H1 (cell line): ENCODE measurements around the gene PIP5K1B. TPM values are rescaled to one million over a fixed set of nuclear protein-coding genes. Genes with fewer than 3 reads are reported as not detected.

ENCODE experiments used
- CHD7 ChIP-seq: fragments of 300-600 bp; sonication (generic); IDR thresholded peaks from 2 replicates; pipeline ENCODE4 v1.7.1; 2012; ENCODE audit warnings: low read length, moderate library complexity, mild to moderate bottlenecking, inconsistent platforms; ENCODE audit not compliant: insufficient replicate concordance
- EP300 ChIP-seq, 2 experiments: IDR thresholded peaks; 1 replicate in 1 of 2; 2 replicates in 1 of 2; pipeline ENCODE4 v1.6.1; 2011 to 2012; ENCODE audit warnings: low read depth in 2 of 2, low read length in 2 of 2, mild to moderate bottlenecking in 2 of 2, borderline replicate concordance in 1 of 2, inconsistent platforms in 1 of 2, moderate library complexity in 1 of 2
- GTF2F1 ChIP-seq: IDR thresholded peaks from 2 replicates; pipeline ENCODE4 v1.6.1; 2012; ENCODE audit warnings: low read depth, low read length, improper control_type of control experiment, borderline replicate concordance
- JUND ChIP-seq: IDR thresholded peaks from 2 replicates; pipeline ENCODE4 v1.6.1; 2011; ENCODE audit warnings: mild to moderate bottlenecking, improper control_type of control experiment, low read length
- KDM1A ChIP-seq: fragments of 200-600, 300-600 bp; sonication (generic); IDR thresholded peaks from 2 replicates; pipeline ENCODE4 v1.7.1; 2016; ENCODE audit warnings: mild to moderate bottlenecking, low read length, borderline replicate concordance
- RAD21 ChIP-seq, 2 experiments: IDR thresholded peaks in 1 of 2; conservative IDR thresholded peaks in 1 of 2; 2 replicates each; pipeline ENCODE4 v1.6.1; 2011; ENCODE audit warnings: low read depth in 2 of 2, low read length in 2 of 2, improper control_type of control experiment in 1 of 2, inconsistent platforms in 1 of 2, mild to moderate bottlenecking in 1 of 2, moderate library complexity in 1 of 2
- SUZ12 ChIP-seq: fragments of 200-600 bp; sonication (generic); IDR thresholded peaks from 2 replicates; pipeline ENCODE4 v1.6.1; 2012; ENCODE audit warnings: mild to moderate bottlenecking, inconsistent platforms, low read length, moderate library complexity, mixed read lengths
- USF2 ChIP-seq: IDR thresholded peaks from 2 replicates; pipeline ENCODE4 v1.6.1; 2011; ENCODE audit warnings: low read length, improper control_type of control experiment
- polyA plus RNA-seq, 7 experiments: library from polyadenylated mRNA; depleted of rRNA in 3 of 7; stranded (reverse) in 5 of 7; unstranded in 2 of 7; fragments of >200 nt in 5 of 7; fragments of 200-250 nt in 2 of 7; gene quantifications; 1 replicate in 5 of 7; 2 replicates in 1 of 7; 4 replicates in 1 of 7; pipeline versions ENCODE4 v1.2.1 to v1.2.3, GENCODE V29; 2011 to 2013; ENCODE audit warnings: missing spikeins in 2 of 7, mixed read lengths in 2 of 7
- total RNA-seq: library from RNA; stranded (reverse); fragmentation: NEBNext Ultra II Directional; extraction: Animal tissue kit (Norgen Biotek cat#: 25700); gene quantifications from 2 replicates; pipeline ENCODE4 v1.2.1, GENCODE V29; 2021

Gene PIP5K1B
- total and polyA plus RNA-seq, 2 of the 8 experiments (the other 6 are each of a cell fraction or from before 2014, with no cell fraction given) = 4.7 to 7.7 TPM

GRCh38 chr9:68832101-68832500, 127.1 kb downstream of the PIP5K1B start (continued):
- TF ChIP-seq CHD7 = no peak
- no peak for TF ChIP-seq GTF2F1
- TF ChIP-seq KDM1A = no peak
- TF ChIP-seq EP300 (IDR thresholded peaks at IDR 0.05; ENCODE audit: borderline replicate concordance in 1 of 2, low read depth in 2 of 2, low read length in 2 of 2) = no peak
- no peak for TF ChIP-seq RAD21 (IDR thresholded peaks at IDR 0.05 in 1 of 2, conservative IDR thresholded peaks at IDR 0.05 in 1 of 2; ENCODE audit: low read depth in 2 of 2, low read length in 2 of 2)
- no peak for TF ChIP-seq JUND
- no peak for TF ChIP-seq USF2
- TF ChIP-seq SUZ12 = no peak
